Gastroesophageal sphincter (tissue), 3 donors: ENCODE results near the gene MCRIP2.

ENCODE experiments used
- CTCF ChIP-seq, 4 experiments: fragments of 200-600 bp in 2 of 4; fragments of 450-650 bp in 2 of 4; sonication (generic) in 1 of 4; IDR thresholded peaks; one replicate each; pipeline ENCODE4 v1.5.1; 2017 to 2019; ENCODE audit warnings: antibody characterized with exemption in 4 of 4, mild to moderate bottlenecking in 2 of 4, moderate library complexity in 2 of 4
- EP300 ChIP-seq: sonication (generic); formaldehyde crosslinking; IDR thresholded peaks from one replicate; pipeline ENCODE4 v1.6.1; 2017; ENCODE audit warnings: antibody characterized with exemption, mild to moderate bottlenecking
- POLR2A ChIP-seq, 2 donors: fragments of 450-650 bp; IDR thresholded peaks; one replicate each; pipeline ENCODE4 v1.6.1; 2017; ENCODE audit warnings: antibody characterized with exemption in 2 of 2, mild to moderate bottlenecking in 2 of 2, moderate library complexity in 1 of 2
- POLR2AphosphoS5 ChIP-seq: sonication (generic); formaldehyde crosslinking; IDR thresholded peaks from one replicate; pipeline ENCODE4 v1.6.1; 2017; ENCODE audit warnings: antibody characterized with exemption

GRCh38 chr16:619476-620100, 22.0 kb upstream of the MCRIP2 start:
- no peak for TF ChIP-seq CTCF (IDR thresholded peaks at IDR 0.05)
- no peak for TF ChIP-seq POLR2AphosphoS5
- no peak for TF ChIP-seq POLR2A (IDR thresholded peaks at IDR 0.05)
- no peak for TF ChIP-seq EP300
